SK-N-SH (cell line): ENCODE data around the gene VGLL4. TPM values are rescaled to one million over a fixed set of nuclear protein-coding genes. Genes with fewer than 3 reads are reported as not detected.

ENCODE experiments used
- CTCF ChIA-PET: fragments of 300-600, 350-600 bp; formaldehyde crosslinking; extraction: SDS; loops from one replicate; lab custom pipeline; 2021; lab: Yijun Ruan, JAX
- POLR2A ChIA-PET: fragments of 350-600 bp; sonication (Branson Sonifier 250); formaldehyde crosslinking; extraction: SDS; loops from one replicate; lab custom pipeline; 2020; ENCODE audit warnings: antibody characterized with exemption, inconsistent platforms; lab: Yijun Ruan, JAX
- DNase-seq: peaks from one replicate; pipeline ENCODE4 v3.0.0; 2012
- H2AFZ ChIP-seq: fragments of 200-600 bp; sonication (generic); 2 replicates; pipeline ENCODE4 v1.8.1; 2016; ENCODE audit warnings: antibody characterized with exemption, mild to moderate bottlenecking, low read depth
- H3F3A ChIP-seq: fragments of 200-600 bp; sonication (generic); replicated peaks from 2 replicates; pipeline ENCODE3; 2016; ENCODE audit warnings: antibody characterized with exemption, mild to moderate bottlenecking; ENCODE audit not compliant: insufficient read depth
- H3K27ac ChIP-seq, 2 experiments: fragments of 200-500 bp in 1 of 2; fragments of 200-600 bp in 1 of 2; sonication (Bioruptor generic) in 1 of 2; sonication (generic), shearing (Covaris generic) in 1 of 2; 2 replicates each; pipeline versions ENCODE4 v1.5.1 to v1.6.1; 2014 to 2016; ENCODE audit warnings: low read depth in 2 of 2, inconsistent platforms in 1 of 2, low read length in 1 of 2, mild to moderate bottlenecking in 1 of 2, mixed read lengths in 1 of 2
- H3K27me3 ChIP-seq: fragments of 200-600 bp; sonication (generic), shearing (Covaris generic); 2 replicates; pipeline ENCODE4 v1.6.1; 2016; ENCODE audit warnings: mixed run types; ENCODE audit not compliant: insufficient read depth
- H3K36me3 ChIP-seq, 2 experiments: fragments of 200-500 bp in 1 of 2; fragments of 200-600 bp in 1 of 2; sonication (Bioruptor generic) in 1 of 2; sonication (generic) in 1 of 2; replicated peaks in 1 of 2; 2 replicates each; pipeline versions ENCODE3 to v1.5.1; 2014 to 2016; ENCODE audit warnings: low read length in 1 of 2, mild to moderate bottlenecking in 1 of 2; ENCODE audit not compliant: insufficient read depth in 2 of 2, control insufficient read depth in 1 of 2
- H3K4me1 ChIP-seq, 2 experiments: fragments of 200-500 bp in 1 of 2; fragments of 200-600 bp in 1 of 2; sonication (Bioruptor generic) in 1 of 2; sonication (generic), shearing (Covaris generic) in 1 of 2; 2 replicates each; pipeline versions ENCODE4 v1.5.1 to v1.6.1; 2014 to 2016; ENCODE audit warnings: low read depth in 1 of 2, low read length in 1 of 2, mixed run types in 1 of 2; ENCODE audit not compliant: insufficient read depth in 2 of 2, control insufficient read depth in 1 of 2
- H3K4me2 ChIP-seq: fragments of 200-600 bp; sonication (generic), shearing (Covaris generic); 2 replicates; pipeline ENCODE4 v1.6.1; 2017; ENCODE audit warnings: mixed run types
- H3K4me3 ChIP-seq, 2 experiments: fragments of 200-500 bp in 1 of 2; fragments of 200-600 bp in 1 of 2; sonication (Bioruptor generic) in 1 of 2; sonication (generic), shearing (Covaris generic) in 1 of 2; 2 replicates each; pipeline versions ENCODE4 v1.5.1 to v1.8.1; 2014 to 2016; ENCODE audit warnings: low read depth in 2 of 2, inconsistent platforms in 1 of 2, low read length in 1 of 2, mild to moderate bottlenecking in 1 of 2, mixed read lengths in 1 of 2, moderate library complexity in 1 of 2
- H3K79me2 ChIP-seq: fragments of 200-600 bp; sonication (generic); 2 replicates; pipeline ENCODE4 v1.8.1; 2017; ENCODE audit warnings: mild to moderate bottlenecking; ENCODE audit not compliant: insufficient read depth
- H3K9ac ChIP-seq: fragments of 200-600 bp; sonication (generic); 2 replicates; pipeline ENCODE4 v1.6.1; 2017; ENCODE audit warnings: mixed run types
- H3K9me2 ChIP-seq: fragments of 200-600 bp; sonication (generic); 2 replicates; pipeline ENCODE4 v1.6.1; 2017; ENCODE audit warnings: mixed run types
- H3K9me3 ChIP-seq: fragments of 200-600 bp; sonication (generic); 2 replicates; pipeline ENCODE4 v1.6.1; 2017; ENCODE audit warnings: mixed run types, mild to moderate bottlenecking, moderate library complexity
- H4K20me1 ChIP-seq: fragments of 200-600 bp; sonication (generic); 2 replicates; pipeline ENCODE4 v1.6.1; 2017; ENCODE audit warnings: mild to moderate bottlenecking, mixed run types; ENCODE audit not compliant: insufficient read depth
- CHD2 ChIP-seq: fragments of 150-350 bp; IDR thresholded peaks from 2 replicates; pipeline ENCODE4 v1.6.1; 2018; ENCODE audit warnings: low read length; ENCODE audit not compliant: partially characterized antibody
- CTCF ChIP-seq: fragments of 200-600 bp; sonication (generic); IDR thresholded peaks from 2 replicates; pipeline ENCODE4 v1.6.1; 2017; ENCODE audit warnings: antibody characterized with exemption, mild to moderate bottlenecking, moderate library complexity
- ELF1 ChIP-seq: IDR thresholded peaks from 2 replicates; pipeline ENCODE4 v1.4.0; 2012
- EP300 ChIP-seq, 2 experiments: IDR thresholded peaks; 2 replicates each; pipeline versions ENCODE4 v1.4.0 to v1.6.1; 2012; ENCODE audit warnings: borderline replicate concordance in 1 of 2, low read depth in 1 of 2, low read length in 1 of 2
- FOXJ3 ChIP-seq: sonication (generic); formaldehyde crosslinking; IDR thresholded peaks from 2 replicates; pipeline ENCODE4 v1.5.1; 2020; ENCODE audit warnings: mild to moderate bottlenecking, missing genetic modification reagents
- FOXM1 ChIP-seq: IDR thresholded peaks from 2 replicates; pipeline ENCODE4 v1.4.0; 2012; ENCODE audit warnings: low read depth, mild to moderate bottlenecking
- GATA2 ChIP-seq: sonication (generic); formaldehyde crosslinking; IDR thresholded peaks from 2 replicates; pipeline ENCODE4 v1.5.0; 2020; ENCODE audit warnings: mild to moderate bottlenecking, missing genetic modification reagents
- IRF3 ChIP-seq: fragments of 150-350 bp; IDR thresholded peaks from 2 replicates; pipeline ENCODE4 v1.6.1; 2016; ENCODE audit warnings: mild to moderate bottlenecking, low read depth, low read length
- JUND ChIP-seq: IDR thresholded peaks from 2 replicates; pipeline ENCODE4 v1.4.0; 2012
- NRF1 ChIP-seq: IDR thresholded peaks from 2 replicates; pipeline ENCODE4 v1.6.1; 2012; ENCODE audit warnings: low read depth, mild to moderate bottlenecking, low read length
- RCOR1 ChIP-seq: fragments of 150-350 bp; IDR thresholded peaks from 2 replicates; pipeline ENCODE4 v1.6.1; 2017; ENCODE audit warnings: antibody characterized with exemption, low read length
- RXRA ChIP-seq: IDR thresholded peaks from 2 replicates; pipeline ENCODE4 v1.4.0; 2012; ENCODE audit warnings: low read depth, mild to moderate bottlenecking, borderline replicate concordance
- SIN3A ChIP-seq: IDR thresholded peaks from 2 replicates; pipeline ENCODE4 v1.6.1; 2012; ENCODE audit warnings: low read depth, mild to moderate bottlenecking, low read length, moderate library complexity, borderline replicate concordance
- TAF1 ChIP-seq: IDR thresholded peaks from 2 replicates; pipeline ENCODE4 v1.6.1; 2012; ENCODE audit warnings: low read depth, mild to moderate bottlenecking, low read length, moderate library complexity, borderline replicate concordance
- TCF12 ChIP-seq: IDR thresholded peaks from 2 replicates; pipeline ENCODE4 v1.4.0; 2012
- TEAD4 ChIP-seq: IDR thresholded peaks from 2 replicates; pipeline ENCODE4 v1.4.0; 2012; ENCODE audit warnings: mild to moderate bottlenecking, borderline replicate concordance; ENCODE audit not compliant: insufficient read depth
- YY1 ChIP-seq: IDR thresholded peaks from 2 replicates; pipeline ENCODE4 v1.4.0; 2012; ENCODE audit warnings: low read depth, mild to moderate bottlenecking
- WGBS: methylation state at CpG from one replicate; pipeline ENCODE4 v1.1.6; 2017; ENCODE audit warnings: low lambda C conversion rate; 5-methylcytosine and 5-hydroxymethylcytosine counted together
- polyA plus RNA-seq, 3 experiments: library from polyadenylated mRNA; depleted of rRNA; stranded (reverse); fragments of >200 nt; gene quantifications; 2 replicates each; pipeline ENCODE4 v1.2.3, GENCODE V29; 2012
- TF ChIP-seq, protein P1 (sequence below): fragments of 150-350 bp; IDR thresholded peaks from 2 replicates; pipeline ENCODE4 v1.6.1; 2017; ENCODE audit warnings: antibody characterized with exemption, low read length, low read depth, borderline replicate concordance
- TF ChIP-seq, protein P2 (sequence below): IDR thresholded peaks from 2 replicates; pipeline ENCODE4 v1.4.0; 2012; ENCODE audit warnings: low read depth, borderline replicate concordance

VGLL4 gene
- polyA plus RNA-seq, 1 of the 3 experiments (the other 2 are of a cell fraction): 48.9 TPM

GRCh38 chr3:11610044-11610671 is 33.6 kb downstream of the VGLL4 start:
- Histone ChIP-seq H2AFZ (no peak overlapping the region), H3K9me3 (no peaks in the 10 kb centered on the region), H3K4me2 (no peak overlapping the region), H4K20me1 (peaks cover 100% of the 10 kb centered on the region), H3K79me2 (peaks cover 100% of the 10 kb centered on the region), H3K36me3 (peaks cover 2 to 14% of the 10 kb centered on the region in 2 experiments), H3K4me1 (peaks cover 22 to 45% of the 10 kb centered on the region in 2 experiments; a peak in 2 of 4 replicates), H3F3A (peaks cover 24% of the 10 kb centered on the region), H3K9me2 (no peaks in the 10 kb centered on the region), H3K27ac (no peak overlapping the region; a peak in 1 of 4 replicates), H3K9ac (no peak overlapping the region), H3K4me3 (no peak overlapping the region), H3K27me3 (no peaks in the 10 kb centered on the region)
- DNase-seq: peak; percentile 36
- CTCF ChIA-PET: interaction anchor here (0.8 kb wide), 1 partner anchor 231 kb away, joined by 3 read pairs; no protein-coding TSS in a partner anchor
- WGBS: 86% methylated on average over 17 of the region's 23 CpGs
- TF ChIP-seq GATA2 (CRISPR knock-in tag) (0 out of 2 replicates have a peak, but pooled peaks have one; percentile 12), TEAD4 (no peak), FOXM1 (no peak), RCOR1 (no peak), FOXJ3 (CRISPR knock-in tag) (no peak), SIN3A (no peak), TAF1 (no peak)
- POLR2A ChIA-PET: no interaction called here

DNA sequence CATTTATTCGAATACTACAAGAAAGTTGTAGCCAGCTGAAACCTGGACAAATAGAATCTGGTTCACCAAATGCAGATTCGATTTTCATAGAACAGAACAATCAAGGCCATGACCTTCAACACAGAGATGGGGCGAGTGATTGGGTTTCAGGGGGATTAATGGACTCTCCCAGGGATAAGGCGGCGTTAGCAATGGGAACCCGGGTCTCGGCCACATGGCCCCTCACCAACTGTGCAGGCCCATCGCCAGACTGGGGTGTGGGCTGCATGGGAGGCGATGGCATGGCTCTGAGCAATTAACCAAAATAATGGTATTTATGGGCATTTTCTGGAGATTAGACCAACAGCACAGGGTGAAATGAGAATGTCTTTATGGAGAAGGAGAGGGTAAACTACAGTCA is 34.2 kb downstream of the VGLL4 start:
- ChIA-PET CTCF (interaction anchor here (0.8 kb wide), 1 partner anchor 230 kb away, joined by 3 read pairs; no protein-coding TSS in a partner anchor), POLR2A (no interaction called here)
- no peaks in the 10 kb centered on the region for H3K27me3 ChIP-seq
- no peak overlapping the region for H2AFZ ChIP-seq
- peaks cover 2 to 14% of the 10 kb centered on the region in 2 experiments for H3K36me3 ChIP-seq
- no peaks in the 10 kb centered on the region for H3K9me3 ChIP-seq
- H4K20me1 ChIP-seq: peaks cover 96% of the 10 kb centered on the region
- no peak overlapping the region for H3K4me3 ChIP-seq
- no peaks in the 10 kb centered on the region for H3K9me2 ChIP-seq
- WGBS: 92% methylated on average over 9 of the region's 9 CpGs
- H3K4me1 ChIP-seq: peaks cover 22 to 44% of the 10 kb centered on the region in 2 experiments; a peak in 2 of 4 replicates
- no peak for DNase-seq
- H3K27ac ChIP-seq: no peak overlapping the region
- peaks cover 24% of the 10 kb centered on the region for H3F3A ChIP-seq
- H3K4me2 ChIP-seq: no peak overlapping the region
- H3K9ac ChIP-seq: no peak overlapping the region
- H3K79me2 ChIP-seq: peaks cover 96% of the 10 kb centered on the region
- TF ChIP-seq CTCF (no peak), JUND (no peak), RXRA (no peak), IRF3 (no peak), GATA2 (CRISPR knock-in tag) (no peak), CHD2 (no peak), NRF1 (no peak), ELF1 (no peak), FOXM1 (no peak), EP300 (IDR thresholded peaks at IDR 0.05; ENCODE audit: borderline replicate concordance in 1 of 2, low read depth in 1 of 2, low read length in 1 of 2) (no peak), YY1 (no peak), TAF1 (no peak), TCF12 (no peak)
- TF ChIP-seq, protein P1, sequence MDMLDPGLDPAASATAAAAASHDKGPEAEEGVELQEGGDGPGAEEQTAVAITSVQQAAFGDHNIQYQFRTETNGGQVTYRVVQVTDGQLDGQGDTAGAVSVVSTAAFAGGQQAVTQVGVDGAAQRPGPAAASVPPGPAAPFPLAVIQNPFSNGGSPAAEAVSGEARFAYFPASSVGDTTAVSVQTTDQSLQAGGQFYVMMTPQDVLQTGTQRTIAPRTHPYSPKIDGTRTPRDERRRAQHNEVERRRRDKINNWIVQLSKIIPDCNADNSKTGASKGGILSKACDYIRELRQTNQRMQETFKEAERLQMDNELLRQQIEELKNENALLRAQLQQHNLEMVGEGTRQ: no peak
- TF ChIP-seq, protein P2, sequence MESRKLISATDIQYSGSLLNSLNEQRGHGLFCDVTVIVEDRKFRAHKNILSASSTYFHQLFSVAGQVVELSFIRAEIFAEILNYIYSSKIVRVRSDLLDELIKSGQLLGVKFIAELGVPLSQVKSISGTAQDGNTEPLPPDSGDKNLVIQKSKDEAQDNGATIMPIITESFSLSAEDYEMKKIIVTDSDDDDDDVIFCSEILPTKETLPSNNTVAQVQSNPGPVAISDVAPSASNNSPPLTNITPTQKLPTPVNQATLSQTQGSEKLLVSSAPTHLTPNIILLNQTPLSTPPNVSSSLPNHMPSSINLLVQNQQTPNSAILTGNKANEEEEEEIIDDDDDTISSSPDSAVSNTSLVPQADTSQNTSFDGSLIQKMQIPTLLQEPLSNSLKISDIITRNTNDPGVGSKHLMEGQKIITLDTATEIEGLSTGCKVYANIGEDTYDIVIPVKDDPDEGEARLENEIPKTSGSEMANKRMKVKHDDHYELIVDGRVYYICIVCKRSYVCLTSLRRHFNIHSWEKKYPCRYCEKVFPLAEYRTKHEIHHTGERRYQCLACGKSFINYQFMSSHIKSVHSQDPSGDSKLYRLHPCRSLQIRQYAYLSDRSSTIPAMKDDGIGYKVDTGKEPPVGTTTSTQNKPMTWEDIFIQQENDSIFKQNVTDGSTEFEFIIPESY: no peak
